Right cardiac atrium (tissue), 5 donors: ENCODE results near the gene JAM3. TPM values are rescaled to one million over a fixed set of nuclear protein-coding genes. Genes with fewer than 3 reads are reported as not detected.

Experiments
- ATAC-seq, 2 donors: fragments of 200-7000 bp; cut with Tn5 transposase; one replicate each; pipeline versions ENCODE4 v1.8.0 to v1.9.1; 2020; ENCODE audit warnings: moderate library complexity in 2 of 2, mild to moderate bottlenecking in 1 of 2
- DNase-seq, 3 donors: peaks; one replicate each; pipeline ENCODE4 v3.0.0-alpha.2; 2020
- H3K27ac ChIP-seq: one replicate; pipeline ENCODE4 v1.5.1; 2013; ENCODE audit warnings: mild to moderate bottlenecking, low read length, control low read depth, moderate library complexity
- H3K27me3 ChIP-seq: one replicate; pipeline ENCODE4 v1.6.1; 2013; ENCODE audit not compliant: control insufficient read depth, insufficient read depth
- H3K4me1 ChIP-seq: one replicate; pipeline ENCODE4 v1.6.1; 2013; ENCODE audit warnings: low read length; ENCODE audit not compliant: control insufficient read depth, insufficient read depth
- H3K4me3 ChIP-seq: one replicate; pipeline ENCODE4 v1.5.1; 2013; ENCODE audit warnings: low read length, control low read depth
- H3K9me3 ChIP-seq: one replicate; pipeline ENCODE4 v1.6.1; 2013; ENCODE audit warnings: low read length; ENCODE audit not compliant: control insufficient read depth
- WGBS: extraction: QIAGEN DNeasy Blood & Tissue Kit; methylation state at CpG from one replicate; pipeline ENCODE4 v1.1.7; 2013; 5-methylcytosine and 5-hydroxymethylcytosine counted together
- intact Hi-C, 4 donors: fragments of 100-400 bp; cut with DNase I; formaldehyde crosslinking; loops; one replicate each; pipeline versions ENCODE4 v1.11.0 to v1.14.0; 2022 to 2023
- long read RNA-seq, 4 donors: library from polyadenylated mRNA; unstranded; transcript quantifications; one replicate each; pipeline ENCODE4 v2.0.0, GENCODE V29; 2020 to 2021
- polyA plus RNA-seq: library from polyadenylated mRNA; stranded (reverse); fragments of 200-250 nt; gene quantifications from one replicate; pipeline ENCODE4 v1.2.3, GENCODE V29; 2013
- total RNA-seq, 4 donors: library from RNA; stranded (reverse); fragmentation: NEBNext Ultra II Directional; extraction: Animal tissue kit (Norgen Biotek cat#: 25700); gene quantifications; one replicate each; pipeline ENCODE4 v1.2.1, GENCODE V29; 2021
- donor health status: healthy with polysubstance abuse.
- donor health status: DM: no; HTN: yes; CAD: no.
- donor health status: DM: no; HTN: no; CAD: no.
- donor health status: DM: no; HTN: yes; CAD: no; lungs with severe emphysema.
- donor health status: DM: yes; HTN: yes; CAD: no.

Gene JAM3
- total RNA-seq: 10 to 100 TPM; 44.5 to 45.5 (median 44.9) TPM
- polyA plus RNA-seq: 22.2 TPM
- long read RNA-seq, donor 1, transcript JAM3-201 (9 exons, 3,912 nt): major isoform, 107 of 123 reads
- long read RNA-seq, donor 1, partial matches to known transcripts: 3 of 123 reads
- long read RNA-seq, donor 1, other reads (novel, unspliced or antisense): 12 of 123 reads
- long read RNA-seq, donor 2, transcript JAM3-201 (9 exons, 3,912 nt): major isoform, 56 of 60 reads
- long read RNA-seq, donor 2, partial matches to known transcripts: 4 of 60 reads
- long read RNA-seq, donor 2, other reads (novel, unspliced or antisense): 0 of 60 reads
- long read RNA-seq, donor 3, transcript JAM3-201 (9 exons, 3,912 nt): major isoform, 225 of 251 reads
- long read RNA-seq, donor 3, partial matches to known transcripts: 7 of 251 reads
- long read RNA-seq, donor 3, other reads (novel, unspliced or antisense): 17 of 251 reads
- long read RNA-seq, donor 4, transcript JAM3-201 (9 exons, 3,912 nt): major isoform, 60 of 65 reads
- long read RNA-seq, donor 4, partial matches to known transcripts: 2 of 65 reads
- long read RNA-seq, donor 4, other reads (novel, unspliced or antisense): 3 of 65 reads

DNA sequence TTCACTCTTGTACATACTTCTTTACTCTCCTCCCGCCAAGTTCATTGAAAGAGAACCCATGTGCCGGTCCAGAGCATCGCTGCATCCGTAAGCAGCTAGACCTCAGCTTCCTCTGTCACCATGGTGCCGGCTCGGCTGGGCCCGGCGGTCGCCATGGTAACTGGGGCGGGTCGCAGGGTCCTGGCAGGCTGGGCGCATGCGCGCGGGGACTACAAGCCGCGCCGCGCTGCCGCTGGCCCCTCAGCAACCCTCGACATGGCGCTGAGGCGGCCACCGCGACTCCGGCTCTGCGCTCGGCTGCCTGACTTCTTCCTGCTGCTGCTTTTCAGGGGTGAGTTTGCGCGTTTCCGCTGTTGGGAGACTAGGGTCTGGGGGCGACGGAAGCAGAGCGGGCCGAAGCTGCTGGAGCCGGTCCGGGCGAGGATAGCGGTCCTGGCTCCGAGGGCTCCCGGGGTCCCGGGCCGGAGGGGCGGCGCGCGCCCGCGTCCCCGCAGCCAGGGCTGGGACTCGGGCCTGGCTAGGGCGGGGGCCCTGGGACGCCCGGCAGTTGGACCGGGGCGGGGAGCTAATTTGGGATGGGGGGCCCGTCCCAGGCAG is at the start of gene JAM3:
TSS of gene JAM3 (plus strand) at position 244 of the 597 bp plus-strand sequence. CDS start at position 256, 12 bp downstream.
- intact Hi-C loops: loop anchor here in 1 of 4 donors (5.0 kb wide), 1 partner anchor 58 kb away; no protein-coding TSS in a partner anchor
- Histone ChIP-seq H3K4me3 (peak within 1 kb of the TSS; percentile 52), H3K27me3 (no peaks in the 10 kb centered on the region), H3K27ac (peak within 1 kb of the TSS; percentile 53), H3K4me1 (no peaks in the 10 kb centered on the region), H3K9me3 (no peaks in the 10 kb centered on the region)
- ATAC-seq: peak; percentile 97 to 98
- under 1% methylated on average over 57 of the region's 57 CpGs for WGBS
- peak; percentile 97 to 99 (median 99) for DNase-seq

DNA sequence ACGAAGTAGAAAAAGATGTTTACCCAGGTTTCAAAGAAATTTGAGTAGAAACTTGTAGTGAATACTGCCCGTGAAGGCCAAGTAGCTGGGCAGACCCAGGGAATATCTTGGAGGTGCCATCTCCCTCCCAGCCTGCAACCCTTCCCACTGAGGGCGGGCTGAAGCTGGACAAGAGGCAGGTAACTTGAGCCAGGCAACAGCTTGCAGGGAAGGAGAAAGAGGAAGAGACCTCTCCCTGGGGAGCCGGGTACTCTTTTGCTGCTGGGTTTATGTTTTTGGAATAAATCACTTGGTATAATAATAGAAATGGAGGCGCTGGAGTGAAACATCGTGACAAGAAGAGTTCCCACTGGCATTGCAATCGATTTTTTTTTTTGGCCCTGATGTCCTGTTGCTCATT is 49.4 kb upstream of the JAM3 start:
- ATAC-seq (no peak), DNase-seq (no peak)
- Histone ChIP-seq H3K27me3 (no peaks in the 10 kb centered on the region), H3K4me1 (no peaks in the 10 kb centered on the region), H3K27ac (no peak overlapping the region), H3K4me3 (no peak overlapping the region), H3K9me3 (no peaks in the 10 kb centered on the region)
- intact Hi-C loops: no loop called here
- WGBS: 71% methylated on average over 7 of the region's 7 CpGs

DNA sequence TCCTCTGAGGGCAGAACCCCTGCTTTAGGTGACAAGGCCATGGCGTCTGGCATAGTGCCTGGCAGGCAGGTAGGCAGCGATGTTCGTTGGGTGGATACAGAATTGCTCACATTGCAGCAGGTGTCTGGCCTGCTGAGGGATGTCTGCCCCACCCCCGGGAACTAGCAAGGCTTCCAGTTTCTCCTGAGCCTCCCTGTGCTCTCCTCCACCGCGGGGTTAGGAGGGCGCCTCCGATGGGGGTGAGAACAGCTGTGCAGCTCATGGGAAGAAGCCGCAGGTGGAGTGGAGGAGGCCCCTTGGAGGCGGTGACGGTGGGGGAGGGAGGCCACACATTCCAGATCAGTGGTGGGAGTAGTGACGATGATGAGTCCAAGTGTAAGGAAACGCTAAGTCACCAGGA is 48.3 kb upstream of the JAM3 start:
- Histone ChIP-seq H3K4me1 (no peaks in the 10 kb centered on the region), H3K9me3 (no peaks in the 10 kb centered on the region), H3K27me3 (no peaks in the 10 kb centered on the region), H3K27ac (no peak overlapping the region), H3K4me3 (no peak overlapping the region)
- no peak for DNase-seq
- WGBS: 83% methylated on average over 13 of the region's 13 CpGs
- intact Hi-C loops: no loop called here
- no peak for ATAC-seq

DNA sequence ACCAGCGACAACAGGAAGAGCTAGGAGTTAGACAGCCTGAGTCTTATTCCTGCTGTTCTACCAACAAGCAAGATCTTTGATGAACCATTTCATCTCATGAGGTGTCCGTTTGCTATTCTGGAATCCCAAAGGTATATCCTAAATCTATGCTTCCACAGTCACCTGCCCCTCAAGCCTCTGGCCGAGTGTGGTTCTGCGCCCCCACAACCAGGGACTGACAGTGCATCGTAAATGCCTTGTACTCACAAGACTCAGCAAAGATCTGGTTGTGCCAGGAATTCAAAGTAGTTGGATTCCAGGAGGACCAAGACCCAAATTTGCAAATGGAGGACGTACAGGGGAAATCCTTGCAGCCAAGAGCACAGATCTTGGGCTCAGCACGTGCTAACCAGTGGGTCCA is 47.5 kb upstream of the JAM3 start:
- H3K27me3 ChIP-seq: no peaks in the 10 kb centered on the region
- no peak for DNase-seq
- intact Hi-C loops: no loop called here

GRCh38 chr11:134022748-134023147 is 46.1 kb upstream of the JAM3 start:
- no peak overlapping the region for H3K27ac ChIP-seq
- H3K9me3 ChIP-seq: no peaks in the 10 kb centered on the region
- no peaks in the 10 kb centered on the region for H3K27me3 ChIP-seq
- WGBS: 86% methylated on average over 9 of the region's 9 CpGs
- no peak overlapping the region for H3K4me3 ChIP-seq
- no peak for ATAC-seq
- intact Hi-C loops: no loop called here
- no peak for DNase-seq
- no peaks in the 10 kb centered on the region for H3K4me1 ChIP-seq

More for the DNA sequence above, 47.5 kb upstream of the JAM3 start:
- 88% methylated on average over 7 of the region's 7 CpGs for WGBS
- H3K4me3 ChIP-seq: no peak overlapping the region
- no peak overlapping the region for H3K27ac ChIP-seq
- no peaks in the 10 kb centered on the region for H3K9me3 ChIP-seq
- no peaks in the 10 kb centered on the region for H3K4me1 ChIP-seq
- no peak for ATAC-seq

GRCh38 chr11:134024420-134025081 is 44.3 kb upstream of the JAM3 start:
- DNase-seq: peak in 1 of 3 donors; percentile 39
- no peaks in the 10 kb centered on the region for H3K9me3 ChIP-seq
- intact Hi-C loops: no loop called here
- WGBS: 71% methylated on average over 15 of the region's 15 CpGs
- no peak overlapping the region for H3K27ac ChIP-seq
- ATAC-seq: peak in 1 of 2 donors; percentile 4
- H3K4me1 ChIP-seq: no peaks in the 10 kb centered on the region
- no peaks in the 10 kb centered on the region for H3K27me3 ChIP-seq
- no peak overlapping the region for H3K4me3 ChIP-seq

DNA sequence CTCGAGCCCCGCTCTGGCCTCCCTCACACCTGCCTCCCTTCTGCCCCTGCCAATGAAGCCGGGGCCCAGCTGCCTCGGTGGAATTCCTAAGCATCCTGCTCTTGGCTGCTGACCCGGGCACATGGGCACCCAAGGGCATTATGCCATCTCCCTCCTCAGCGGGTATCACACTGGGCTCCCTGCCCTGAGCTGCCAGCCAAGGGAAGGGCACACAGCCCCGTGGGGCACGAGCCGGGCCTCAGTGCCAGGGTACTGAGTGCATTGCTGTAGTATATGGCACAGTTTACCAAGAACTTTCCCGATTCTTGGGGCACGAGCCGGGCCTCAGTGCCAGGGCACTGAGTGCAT is 43.8 kb upstream of the JAM3 start:
- ATAC-seq (peak; percentile 83 to 91), DNase-seq (peak; percentile 62 to 88 (median 84))
- Histone ChIP-seq H3K9me3 (no peaks in the 10 kb centered on the region), H3K27ac (no peak overlapping the region), H3K4me3 (no peak overlapping the region), H3K4me1 (no peaks in the 10 kb centered on the region), H3K27me3 (no peaks in the 10 kb centered on the region)
- 62% methylated on average over 12 of the region's 12 CpGs for WGBS
- intact Hi-C loops: no loop called here

DNA sequence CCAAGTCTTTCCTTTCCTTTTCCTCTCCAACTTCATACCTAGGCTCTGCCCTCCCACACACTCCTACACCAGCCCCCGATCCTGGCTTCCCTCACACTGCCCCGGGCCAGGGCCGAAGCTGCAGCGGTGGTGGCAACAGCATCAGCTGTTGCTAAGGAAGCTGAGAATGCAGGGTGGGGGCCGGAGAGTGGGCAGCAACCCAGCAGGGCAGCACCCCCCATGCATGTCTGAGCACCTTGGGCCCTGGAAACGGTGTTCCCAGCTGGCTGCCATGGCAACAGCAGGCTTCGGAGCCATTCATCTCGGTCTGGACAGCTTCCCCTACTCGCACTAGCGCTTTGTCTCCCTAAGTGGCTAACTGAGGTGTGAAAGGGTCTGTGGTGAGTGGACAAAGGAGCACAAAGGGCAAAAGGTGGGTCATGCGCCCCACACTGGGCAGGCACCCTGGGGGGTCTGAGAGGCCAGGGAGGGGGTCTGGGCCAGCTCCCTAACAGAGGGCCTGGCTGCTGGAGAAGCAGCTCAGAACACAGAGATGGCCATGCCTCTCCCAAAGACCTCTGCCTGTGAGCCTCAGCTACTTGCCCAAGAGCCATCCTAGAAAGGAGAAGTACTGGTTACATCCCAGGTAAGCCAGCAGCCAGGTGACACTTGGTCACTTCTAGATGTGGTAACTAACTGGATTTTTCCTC is 42.1 kb upstream of the JAM3 start:
- no peaks in the 10 kb centered on the region for H3K27me3 ChIP-seq
- H3K4me3 ChIP-seq: no peak overlapping the region
- H3K4me1 ChIP-seq: no peaks in the 10 kb centered on the region
- H3K9me3 ChIP-seq: no peaks in the 10 kb centered on the region
- 26% methylated on average over 11 of the region's 11 CpGs for WGBS
- intact Hi-C loops: no loop called here
- no peak for DNase-seq
- ATAC-seq: no peak
- H3K27ac ChIP-seq: no peak overlapping the region

DNA sequence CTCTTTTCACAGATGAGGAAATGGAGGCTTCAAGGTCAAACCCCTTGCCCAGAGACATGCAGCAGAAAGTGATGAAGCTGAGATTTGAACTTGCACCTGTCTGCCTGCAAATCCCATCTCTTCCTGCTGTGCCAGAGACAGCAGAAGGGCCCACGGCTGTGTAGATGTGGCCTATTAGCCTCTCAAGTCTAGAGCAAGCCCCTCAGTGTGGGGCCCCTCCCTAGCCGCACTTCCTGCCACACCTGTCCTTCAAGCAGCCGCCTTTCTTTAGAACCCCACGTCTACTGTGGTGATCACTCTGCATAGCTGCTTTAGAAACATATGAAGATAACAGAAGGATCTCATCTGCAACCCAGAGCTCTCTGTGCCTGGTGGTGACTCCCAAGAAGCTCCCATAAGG is 41.2 kb upstream of the JAM3 start:
- Histone ChIP-seq H3K4me1 (no peaks in the 10 kb centered on the region), H3K4me3 (no peak overlapping the region), H3K27me3 (no peaks in the 10 kb centered on the region), H3K9me3 (no peaks in the 10 kb centered on the region), H3K27ac (no peak overlapping the region)
- intact Hi-C loops: no loop called here
- 85% methylated on average over 4 of the region's 4 CpGs for WGBS
- DNase-seq (no peak), ATAC-seq (no peak)

- no peak overlapping the region for H3K4me3 ChIP-seq
- WGBS: 88% methylated on average over 3 of the region's 3 CpGs
- H3K27me3 ChIP-seq: no peaks in the 10 kb centered on the region
- H3K9me3 ChIP-seq: no peaks in the 10 kb centered on the region
- H3K27ac ChIP-seq: no peak overlapping the region
- DNase-seq: no peak
- peaks cover 5% of the 10 kb centered on the region for H3K4me1 ChIP-seq
- intact Hi-C loops: no loop called here
- ATAC-seq: no peak
These were observed 40.4 kb upstream of the JAM3 start for GRCh38 chr11:134028368-134028920.
